HCT116 (cell line): ENCODE results near the gene GNRHR. TPM values are rescaled to one million over a fixed set of nuclear protein-coding genes. Genes with fewer than 3 reads are reported as not detected.

Experiments used
- ATAC-seq: fragments of 200-7000 bp; cut with Tn5 transposase; 2 replicates; pipeline ENCODE4 v1.9.1; 2020; ENCODE audit warnings: mild to moderate bottlenecking, moderate library complexity
- BruUV-seq: library from RNA; stranded (reverse); fragments of 400-500 nt; replicated peaks from 2 replicates; lab custom pipeline; 2021; lab: Mats Ljungman, UMichigan
- CTCF ChIA-PET: fragments of 300-600 bp; sonication (Branson Sonifier 250); formaldehyde crosslinking; loops from one replicate; lab custom pipeline; 2021; ENCODE audit warnings: antibody characterized with exemption; lab: Charles Lee
- POLR2A ChIA-PET: fragments of 300-600, 350-600 bp; sonication (Branson Sonifier 250); formaldehyde crosslinking; loops from one replicate; lab custom pipeline; 2021; ENCODE audit warnings: antibody characterized with exemption; lab: Charles Lee
- RAD21 ChIA-PET, 2 experiments: fragments of 300-600 bp; sonication (Branson Sonifier 250); formaldehyde crosslinking; loops; one replicate each; lab custom pipeline; 2023; ENCODE audit warnings: low total read pairs in 2 of 2; ENCODE audit not compliant: uncharacterized antibody in 2 of 2, unreplicated experiment in 2 of 2, low non-redundant PET in 1 of 2; lab: Charles Lee
- DNase-seq: peaks from one replicate; pipeline ENCODE4 v3.0.0-alpha.2; 2010; ENCODE audit warnings: low read depth, low spot score
- H2AFZ ChIP-seq: fragments of 200-600 bp; shearing (Covaris generic), sonication (generic); 2 replicates; pipeline ENCODE4 v1.6.1; 2017; ENCODE audit warnings: low read depth, mixed run types, mixed read lengths, antibody characterized with exemption, low read length; ENCODE audit not compliant: poor library complexity, severe bottlenecking
- H3K27ac ChIP-seq: 2 replicates; pipeline ENCODE4 v1.5.1; 2012; ENCODE audit warnings: low read depth, low read length
- H3K27me3 ChIP-seq: fragments of 200-600 bp; sonication (generic); 2 replicates; pipeline ENCODE4 v1.6.1; 2016; ENCODE audit warnings: mixed run types, low read length, mixed read lengths; ENCODE audit not compliant: insufficient read depth
- H3K36me3 ChIP-seq, 2 experiments: fragments of 200-500 bp in 1 of 2; fragments of 200-600 bp in 1 of 2; sonication (Bioruptor generic) in 1 of 2; sonication (generic) in 1 of 2; 2 replicates each; pipeline versions ENCODE4 v1.5.1 to v1.6.1; 2014 to 2016; ENCODE audit warnings: low read length in 2 of 2, inconsistent platforms in 1 of 2, mixed read lengths in 1 of 2, mixed run types in 1 of 2; ENCODE audit not compliant: insufficient read depth in 2 of 2, control insufficient read depth in 1 of 2
- H3K4me1 ChIP-seq, 2 experiments: fragments of 200-600 bp in 1 of 2; sonication (generic) in 1 of 2; 2 replicates each; pipeline versions ENCODE4 v1.5.1 to v1.6.1; 2012 to 2017; ENCODE audit warnings: low read length in 2 of 2, inconsistent platforms in 1 of 2, mild to moderate bottlenecking in 1 of 2, mixed read lengths in 1 of 2, mixed run types in 1 of 2, moderate library complexity in 1 of 2; ENCODE audit not compliant: insufficient read depth in 2 of 2, control insufficient read depth in 1 of 2
- H3K4me2 ChIP-seq: fragments of 200-600 bp; sonication (generic); 2 replicates; pipeline ENCODE4 v1.6.1; 2017; ENCODE audit warnings: mixed run types, low read length, mixed read lengths
- H3K4me3 ChIP-seq, 2 experiments: fragments of 200-600 bp in 1 of 2; sonication (generic) in 1 of 2; replicated peaks in 1 of 2; 2 replicates each; pipeline ENCODE4 v1.5.1; 2011 to 2016; ENCODE audit warnings: low read length in 2 of 2, control low read depth in 1 of 2, low read depth in 1 of 2, mild to moderate bottlenecking in 1 of 2, mixed read lengths in 1 of 2, mixed run types in 1 of 2
- H3K79me2 ChIP-seq: fragments of 200-600 bp; sonication (generic); 2 replicates; pipeline ENCODE4 v1.6.1; 2017; ENCODE audit warnings: mild to moderate bottlenecking, mixed run types, low read length, moderate library complexity, mixed read lengths; ENCODE audit not compliant: insufficient read depth
- H3K9ac ChIP-seq: fragments of 200-600 bp; sonication (generic); 2 replicates; pipeline ENCODE4 v1.6.1; 2016; ENCODE audit warnings: low read length, mixed read lengths
- H3K9me2 ChIP-seq: fragments of 200-600 bp; sonication (generic), shearing (Covaris generic); 2 replicates; pipeline ENCODE4 v1.6.1; 2017; ENCODE audit warnings: mixed run types, mild to moderate bottlenecking, moderate library complexity; ENCODE audit not compliant: insufficient read depth
- H3K9me3 ChIP-seq, 2 experiments: fragments of 200-500 bp in 1 of 2; fragments of 200-600 bp in 1 of 2; sonication (Bioruptor generic) in 1 of 2; sonication (generic) in 1 of 2; 2 replicates each; pipeline ENCODE4 v1.6.1; 2014 to 2017; ENCODE audit warnings: low read length in 2 of 2, mixed read lengths in 2 of 2, inconsistent platforms in 1 of 2, low read depth in 1 of 2, mild to moderate bottlenecking in 1 of 2, mixed run types in 1 of 2, moderate library complexity in 1 of 2; ENCODE audit not compliant: control insufficient read depth in 1 of 2, insufficient read depth in 1 of 2
- H4K20me1 ChIP-seq: fragments of 200-600 bp; sonication (generic), shearing (Covaris generic); 2 replicates; pipeline ENCODE4 v1.6.1; 2017; ENCODE audit warnings: mixed run types, mild to moderate bottlenecking, moderate library complexity; ENCODE audit not compliant: insufficient read depth
- ATF3 ChIP-seq: IDR thresholded peaks from 2 replicates; pipeline ENCODE4 v1.6.1; 2012
- CBX3 ChIP-seq: IDR thresholded peaks from 2 replicates; pipeline ENCODE4 v1.6.1; 2012; ENCODE audit warnings: low read depth
- CTCF ChIP-seq, 3 experiments: fragments of 200-600 bp in 1 of 3; sonication (generic) in 1 of 3; IDR thresholded peaks in 2 of 3; conservative IDR thresholded peaks in 1 of 3; 2 replicates each; pipeline ENCODE4 v1.5.1; 2012 to 2017; ENCODE audit warnings: low read depth in 2 of 3, low read length in 2 of 3, antibody characterized with exemption in 1 of 3, borderline replicate concordance in 1 of 3, control low read depth in 1 of 3, mild to moderate bottlenecking in 1 of 3, mixed read lengths in 1 of 3, mixed run types in 1 of 3, moderate library complexity in 1 of 3; ENCODE audit not compliant: insufficient read depth in 1 of 3
- EGR1 ChIP-seq: IDR thresholded peaks from 2 replicates; pipeline ENCODE4 v1.6.1; 2012; ENCODE audit warnings: low read depth
- ELF1 ChIP-seq: IDR thresholded peaks from 2 replicates; pipeline ENCODE4 v1.6.1; 2012; ENCODE audit warnings: low read depth, borderline replicate concordance
- EZH2 ChIP-seq: fragments of 200-600 bp; sonication (generic); IDR thresholded peaks from 2 replicates; pipeline ENCODE4 v1.6.1; 2017; ENCODE audit warnings: antibody characterized with exemption, mixed run types
- EZH2phosphoT487 ChIP-seq: fragments of 200-600 bp; IDR thresholded peaks from 2 replicates; pipeline ENCODE4 v1.6.1; 2018; ENCODE audit warnings: antibody characterized with exemption, borderline replicate concordance
- JUND ChIP-seq: IDR thresholded peaks from 2 replicates; pipeline ENCODE4 v1.6.1; 2012
- POLR2A ChIP-seq: IDR thresholded peaks from 2 replicates; pipeline ENCODE4 v1.7.0; 2011; ENCODE audit warnings: borderline replicate concordance; ENCODE audit not compliant: insufficient read depth, insufficient read length; ENCODE audit errors: extremely low read depth
- RAD21 ChIP-seq: IDR thresholded peaks from 2 replicates; pipeline ENCODE4 v1.6.1; 2012; ENCODE audit warnings: low read depth, mild to moderate bottlenecking
- SIN3A ChIP-seq: IDR thresholded peaks from 2 replicates; pipeline ENCODE4 v1.6.1; 2012; ENCODE audit warnings: low read depth
- SP1 ChIP-seq: IDR thresholded peaks from 2 replicates; pipeline ENCODE4 v1.6.1; 2012; ENCODE audit warnings: low read depth
- SRF ChIP-seq: IDR thresholded peaks from 2 replicates; pipeline ENCODE4 v1.6.1; 2012; ENCODE audit warnings: low read depth
- TCF7L2 ChIP-seq: IDR thresholded peaks from 2 replicates; pipeline ENCODE4 v1.7.0; 2011; ENCODE audit warnings: borderline replicate concordance, inconsistent platforms; ENCODE audit not compliant: insufficient read depth, insufficient read length; ENCODE audit errors: extremely low read depth
- YY1 ChIP-seq: IDR thresholded peaks from 2 replicates; pipeline ENCODE4 v1.6.1; 2011; ENCODE audit warnings: low read length, low read depth, moderate library complexity, mild to moderate bottlenecking; ENCODE audit not compliant: insufficient replicate concordance; ENCODE audit errors: extremely low read depth
- ZFX ChIP-seq: fragments of 450-650 bp; IDR thresholded peaks from 2 replicates; pipeline ENCODE4 v1.6.1; 2017
- ZNF274 ChIP-seq: fragments of 200-500 bp; sonication (Bioruptor generic); IDR thresholded peaks from 2 replicates; pipeline ENCODE4 v1.6.1; 2014; ENCODE audit warnings: mild to moderate bottlenecking, low read depth, low read length, inconsistent platforms
- intact Hi-C: fragments of 100-400 bp; cut with micrococcal nuclease; formaldehyde crosslinking; loops from 2 replicates; pipeline ENCODE4 v1.10.0; 2022
- total RNA-seq: library from RNA; stranded (reverse); gene quantifications from one replicate; pipeline ENCODE4 v1.2.1, GENCODE V29; 2021; ENCODE audit not compliant: unreplicated experiment
- TF ChIP-seq, protein P1 (sequence below): IDR thresholded peaks from 2 replicates; pipeline ENCODE4 v1.6.1; 2012; ENCODE audit warnings: low read depth
- TF ChIP-seq, protein P2 (sequence below): IDR thresholded peaks from 2 replicates; pipeline ENCODE4 v1.6.1; 2012
- TF ChIP-seq, protein P3 (sequence below): IDR thresholded peaks from 2 replicates; pipeline ENCODE4 v1.6.1; 2011; ENCODE audit warnings: mild to moderate bottlenecking, low read length, moderate library complexity; ENCODE audit not compliant: insufficient replicate concordance; ENCODE audit errors: extremely low read depth

The GNRHR gene
- total RNA-seq, 1 experiment from 2014 or later = not detected

DNA sequence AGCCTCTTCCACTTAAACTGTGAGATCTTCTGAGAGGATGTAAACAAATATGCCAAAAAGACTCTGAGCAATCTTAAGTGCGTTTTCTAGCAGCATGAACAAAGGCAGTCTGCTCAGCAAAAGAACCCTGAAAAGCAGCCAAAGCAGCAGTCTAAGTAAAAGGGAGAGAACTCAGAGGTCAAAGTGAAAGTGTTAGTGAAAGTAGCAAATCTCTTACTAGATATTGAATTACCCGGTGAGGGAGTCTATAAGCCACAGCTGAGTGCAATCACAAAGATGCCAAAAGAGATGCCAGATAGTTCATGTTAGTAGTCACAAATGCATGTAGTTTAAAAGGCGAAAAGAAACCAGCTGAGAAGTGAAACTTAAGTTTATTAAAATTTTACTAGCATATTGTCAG is 7.9 kb upstream of the GNRHR start:
- Histone ChIP-seq H3K4me2 (no peak overlapping the region), H3K4me1 (no peaks in the 10 kb centered on the region), H3K9me2 (no peaks in the 10 kb centered on the region), H3K9ac (no peak overlapping the region), H2AFZ (no peak overlapping the region), H3K36me3 (no peaks in the 10 kb centered on the region), H3K9me3 (no peaks in the 10 kb centered on the region), H3K79me2 (no peaks in the 10 kb centered on the region), H3K4me3 (no peak overlapping the region), H3K27ac (no peak overlapping the region), H3K27me3 (no peaks in the 10 kb centered on the region), H4K20me1 (no peaks in the 10 kb centered on the region)
- ChIA-PET RAD21 (no interaction called here), CTCF (interaction anchor here (2.6 kb wide), 1 partner anchor 15 kb away, joined by 17 read pairs; no protein-coding TSS in a partner anchor), POLR2A (no interaction called here)
- DNase-seq (no peak), ATAC-seq (no peak)
- intact Hi-C loops = no loop called here
- BruUV-seq = no TSS peak
- TF ChIP-seq YY1 (no peak), EZH2phosphoT487 (no peak), SIN3A (no peak), RAD21 (no peak), CBX3 (no peak), TCF7L2 (no peak), ZFX (no peak), JUND (no peak), SRF (no peak), EZH2 (no peak), ATF3 (no peak), SP1 (no peak), EGR1 (no peak), POLR2A (no peak), ELF1 (no peak), CTCF (IDR thresholded peaks at IDR 0.05 in 2 of 3, conservative IDR thresholded peaks at IDR 0.05 in 1 of 3; ENCODE audit: borderline replicate concordance in 1 of 3, insufficient read depth in 1 of 3, low read depth in 2 of 3, low read length in 2 of 3) (no peak), ZNF274 (no peak)
- TF ChIP-seq, protein P1, sequence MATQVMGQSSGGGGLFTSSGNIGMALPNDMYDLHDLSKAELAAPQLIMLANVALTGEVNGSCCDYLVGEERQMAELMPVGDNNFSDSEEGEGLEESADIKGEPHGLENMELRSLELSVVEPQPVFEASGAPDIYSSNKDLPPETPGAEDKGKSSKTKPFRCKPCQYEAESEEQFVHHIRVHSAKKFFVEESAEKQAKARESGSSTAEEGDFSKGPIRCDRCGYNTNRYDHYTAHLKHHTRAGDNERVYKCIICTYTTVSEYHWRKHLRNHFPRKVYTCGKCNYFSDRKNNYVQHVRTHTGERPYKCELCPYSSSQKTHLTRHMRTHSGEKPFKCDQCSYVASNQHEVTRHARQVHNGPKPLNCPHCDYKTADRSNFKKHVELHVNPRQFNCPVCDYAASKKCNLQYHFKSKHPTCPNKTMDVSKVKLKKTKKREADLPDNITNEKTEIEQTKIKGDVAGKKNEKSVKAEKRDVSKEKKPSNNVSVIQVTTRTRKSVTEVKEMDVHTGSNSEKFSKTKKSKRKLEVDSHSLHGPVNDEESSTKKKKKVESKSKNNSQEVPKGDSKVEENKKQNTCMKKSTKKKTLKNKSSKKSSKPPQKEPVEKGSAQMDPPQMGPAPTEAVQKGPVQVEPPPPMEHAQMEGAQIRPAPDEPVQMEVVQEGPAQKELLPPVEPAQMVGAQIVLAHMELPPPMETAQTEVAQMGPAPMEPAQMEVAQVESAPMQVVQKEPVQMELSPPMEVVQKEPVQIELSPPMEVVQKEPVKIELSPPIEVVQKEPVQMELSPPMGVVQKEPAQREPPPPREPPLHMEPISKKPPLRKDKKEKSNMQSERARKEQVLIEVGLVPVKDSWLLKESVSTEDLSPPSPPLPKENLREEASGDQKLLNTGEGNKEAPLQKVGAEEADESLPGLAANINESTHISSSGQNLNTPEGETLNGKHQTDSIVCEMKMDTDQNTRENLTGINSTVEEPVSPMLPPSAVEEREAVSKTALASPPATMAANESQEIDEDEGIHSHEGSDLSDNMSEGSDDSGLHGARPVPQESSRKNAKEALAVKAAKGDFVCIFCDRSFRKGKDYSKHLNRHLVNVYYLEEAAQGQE = no peak
- TF ChIP-seq, protein P2, sequence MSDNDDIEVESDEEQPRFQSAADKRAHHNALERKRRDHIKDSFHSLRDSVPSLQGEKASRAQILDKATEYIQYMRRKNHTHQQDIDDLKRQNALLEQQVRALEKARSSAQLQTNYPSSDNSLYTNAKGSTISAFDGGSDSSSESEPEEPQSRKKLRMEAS = no peak
- TF ChIP-seq, protein P3, sequence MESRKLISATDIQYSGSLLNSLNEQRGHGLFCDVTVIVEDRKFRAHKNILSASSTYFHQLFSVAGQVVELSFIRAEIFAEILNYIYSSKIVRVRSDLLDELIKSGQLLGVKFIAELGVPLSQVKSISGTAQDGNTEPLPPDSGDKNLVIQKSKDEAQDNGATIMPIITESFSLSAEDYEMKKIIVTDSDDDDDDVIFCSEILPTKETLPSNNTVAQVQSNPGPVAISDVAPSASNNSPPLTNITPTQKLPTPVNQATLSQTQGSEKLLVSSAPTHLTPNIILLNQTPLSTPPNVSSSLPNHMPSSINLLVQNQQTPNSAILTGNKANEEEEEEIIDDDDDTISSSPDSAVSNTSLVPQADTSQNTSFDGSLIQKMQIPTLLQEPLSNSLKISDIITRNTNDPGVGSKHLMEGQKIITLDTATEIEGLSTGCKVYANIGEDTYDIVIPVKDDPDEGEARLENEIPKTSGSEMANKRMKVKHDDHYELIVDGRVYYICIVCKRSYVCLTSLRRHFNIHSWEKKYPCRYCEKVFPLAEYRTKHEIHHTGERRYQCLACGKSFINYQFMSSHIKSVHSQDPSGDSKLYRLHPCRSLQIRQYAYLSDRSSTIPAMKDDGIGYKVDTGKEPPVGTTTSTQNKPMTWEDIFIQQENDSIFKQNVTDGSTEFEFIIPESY = no peak
